HepG2 (cell line): ENCODE measurements around the gene NINL. TPM values are rescaled to one million over a fixed set of nuclear protein-coding genes. Genes with fewer than 3 reads are reported as not detected.

Experiments
- FOXC1 ChIP-seq: sonication (generic); formaldehyde crosslinking; IDR thresholded peaks from 2 replicates; pipeline ENCODE4 v1.8.0; 2022; ENCODE audit warnings: mild to moderate bottlenecking, missing genetic modification reagents, borderline replicate concordance
- HIVEP1 ChIP-seq: sonication (generic); formaldehyde crosslinking; IDR thresholded peaks from 2 replicates; pipeline ENCODE4 v1.4.0; 2020; ENCODE audit warnings: mild to moderate bottlenecking, missing genetic modification reagents
- KLF9 ChIP-seq: IDR thresholded peaks from 2 replicates; pipeline ENCODE4 v1.6.1; 2016; ENCODE audit warnings: low read depth
- KMT2B ChIP-seq: IDR thresholded peaks from 2 replicates; pipeline ENCODE4 v1.6.1; 2016; ENCODE audit warnings: missing genetic modification reagents, missing compliant biosample characterization
- PRDM4 ChIP-seq: sonication (generic); formaldehyde crosslinking; IDR thresholded peaks from 2 replicates; pipeline ENCODE4 v1.9.0; 2021; ENCODE audit warnings: missing genetic modification reagents, borderline replicate concordance
- PTBP1 ChIP-seq: fragments of 200-400 bp; formaldehyde crosslinking; IDR thresholded peaks from 2 replicates; pipeline ENCODE4 v1.6.1; 2018; ENCODE audit warnings: low read length, low read depth; ENCODE audit not compliant: poor library complexity, severe bottlenecking
- RXRB ChIP-seq: IDR thresholded peaks from 2 replicates; pipeline ENCODE4 v1.6.1; 2016; ENCODE audit warnings: borderline replicate concordance, missing genetic modification reagents, missing compliant biosample characterization
- SOX13 ChIP-seq, 3 experiments: fragments of 450-650 bp in 1 of 3; sonication (generic) in 1 of 3; formaldehyde crosslinking in 1 of 3; IDR thresholded peaks in 2 of 3; conservative IDR thresholded peaks in 1 of 3; 2 replicates each; pipeline versions ENCODE4 v1.5.0 to v1.6.1; 2016 to 2020; ENCODE audit warnings: antibody characterized with exemption in 1 of 3, mild to moderate bottlenecking in 1 of 3, missing compliant biosample characterization in 1 of 3, missing genetic modification reagents in 1 of 3, moderate library complexity in 1 of 3
- ZBTB42 ChIP-seq: sonication (generic); formaldehyde crosslinking; IDR thresholded peaks from 2 replicates; pipeline ENCODE4 v1.5.0; 2020; ENCODE audit warnings: mild to moderate bottlenecking, missing genetic modification reagents
- ZNF275 ChIP-seq: sonication (generic); formaldehyde crosslinking; IDR thresholded peaks from 2 replicates; pipeline ENCODE4 v1.8.0; 2022; ENCODE audit warnings: missing genetic modification reagents, mild to moderate bottlenecking, inconsistent platforms, borderline replicate concordance
- ZNF296 ChIP-seq: sonication (generic); formaldehyde crosslinking; conservative IDR thresholded peaks from 2 replicates; pipeline ENCODE4 v1.5.0; 2020; ENCODE audit warnings: mild to moderate bottlenecking, missing genetic modification reagents
- ZNF451 ChIP-seq: sonication (generic); formaldehyde crosslinking; IDR thresholded peaks from 2 replicates; pipeline ENCODE4 v1.5.0; 2020; ENCODE audit warnings: mild to moderate bottlenecking, missing genetic modification reagents
- ZNF747 ChIP-seq: sonication (generic); formaldehyde crosslinking; IDR thresholded peaks from 2 replicates; pipeline ENCODE4 v1.8.1; 2023; ENCODE audit warnings: missing genetic modification reagents, mild to moderate bottlenecking, borderline replicate concordance
- ZNF781 ChIP-seq: sonication (generic); formaldehyde crosslinking; IDR thresholded peaks from 2 replicates; pipeline ENCODE4 v1.5.1; 2020; ENCODE audit warnings: borderline replicate concordance, mild to moderate bottlenecking, missing genetic modification reagents; ENCODE audit errors: not compliant biosample characterization
- ZSCAN12 ChIP-seq: sonication (generic); formaldehyde crosslinking; IDR thresholded peaks from 2 replicates; pipeline ENCODE4 v1.9.0; 2021; ENCODE audit warnings: mild to moderate bottlenecking, missing genetic modification reagents
- polyA plus RNA-seq, 8 experiments: library from polyadenylated mRNA; depleted of rRNA in 3 of 8; stranded (reverse) in 7 of 8; unstranded in 1 of 8; fragments of >200 nt; fragmentation: Illumina TruSeq in 4 of 8; extraction: Trizol in 4 of 8; gene quantifications; 2 replicates each; pipeline versions ENCODE4 v1.2.1 to v1.2.3, GENCODE V29; 2011 to 2016; ENCODE audit warnings: low read depth in 4 of 8, missing spikeins in 1 of 8, mixed read lengths in 1 of 8; ENCODE audit not compliant: insufficient read depth in 1 of 8
- total RNA-seq, 5 experiments: library from RNA; depleted of rRNA; stranded (reverse); fragments of >200 nt; fragmentation: Illumina TruSeq; extraction: Trizol; gene quantifications; 2 replicates each; pipeline ENCODE4 v1.2.3, GENCODE V29; 2016; ENCODE audit warnings: low read depth in 1 of 5
- TF ChIP-seq, protein P1 (sequence below): sonication (generic); formaldehyde crosslinking; IDR thresholded peaks from 2 replicates; pipeline ENCODE4 v1.9.0; 2021; ENCODE audit warnings: missing genetic modification reagents, borderline replicate concordance

NINL gene
- total and polyA plus RNA-seq, 2 of the 13 experiments (the other 11 are each of a cell fraction or from before 2014, with no cell fraction given) = 32.3 to 34.3 TPM

DNA sequence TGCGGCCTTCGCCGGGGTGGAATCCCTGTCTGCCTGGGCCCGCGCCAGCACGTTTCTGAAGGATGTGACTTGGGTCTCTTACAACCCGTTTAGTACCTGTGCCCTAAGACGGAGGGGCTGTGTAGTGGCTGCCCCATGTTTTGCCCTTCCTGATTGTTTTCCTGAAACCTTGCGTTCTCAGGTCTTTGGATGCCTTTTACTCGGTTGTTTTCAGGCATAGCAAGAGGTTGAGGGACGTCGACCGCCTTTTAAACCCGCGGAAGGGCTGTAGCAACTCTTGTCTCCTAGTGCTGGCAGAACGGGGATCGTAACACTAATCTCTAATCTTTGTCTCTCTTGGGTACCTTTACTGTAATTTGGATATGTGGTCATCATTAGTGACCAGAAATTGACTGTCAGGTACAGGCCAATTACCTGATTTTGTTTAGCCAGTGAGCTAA is 39.2 kb upstream of the NINL start (continued):
- TF ChIP-seq ZNF275 (CRISPR knock-in tag) (no peak), ZSCAN12 (CRISPR knock-in tag) (no peak), RXRB (CRISPR knock-in tag) (no peak), ZNF296 (CRISPR knock-in tag) (no peak; the same call in 1 of the 2 replicates), ZBTB42 (CRISPR knock-in tag) (no peak), FOXC1 (peak; percentile 63; the same call in 1 of the 2 replicates), KLF9 (CRISPR knock-in tag) (0 out of 2 replicates have a peak, but pooled peaks have one; percentile 17), KMT2B (CRISPR knock-in tag) (peak; percentile 20; the same call in 1 of the 2 replicates), SOX13 (IDR thresholded peaks at IDR 0.05) (no peak), SOX13 (CRISPR knock-in tag; conservative IDR thresholded peaks at IDR 0.05 in 1 of 2, IDR thresholded peaks at IDR 0.05 in 1 of 2) (no peak), ZNF781 (CRISPR knock-in tag) (peak; percentile 98), ZNF747 (CRISPR knock-in tag) (no peak), HIVEP1 (CRISPR knock-in tag) (peak; percentile 77; the same call in 1 of the 2 replicates), PTBP1 (no peak), PRDM4 (CRISPR knock-in tag) (no peak; the same call in 1 of the 2 replicates), ZNF451 (no peak)
- TF ChIP-seq, protein P1, sequence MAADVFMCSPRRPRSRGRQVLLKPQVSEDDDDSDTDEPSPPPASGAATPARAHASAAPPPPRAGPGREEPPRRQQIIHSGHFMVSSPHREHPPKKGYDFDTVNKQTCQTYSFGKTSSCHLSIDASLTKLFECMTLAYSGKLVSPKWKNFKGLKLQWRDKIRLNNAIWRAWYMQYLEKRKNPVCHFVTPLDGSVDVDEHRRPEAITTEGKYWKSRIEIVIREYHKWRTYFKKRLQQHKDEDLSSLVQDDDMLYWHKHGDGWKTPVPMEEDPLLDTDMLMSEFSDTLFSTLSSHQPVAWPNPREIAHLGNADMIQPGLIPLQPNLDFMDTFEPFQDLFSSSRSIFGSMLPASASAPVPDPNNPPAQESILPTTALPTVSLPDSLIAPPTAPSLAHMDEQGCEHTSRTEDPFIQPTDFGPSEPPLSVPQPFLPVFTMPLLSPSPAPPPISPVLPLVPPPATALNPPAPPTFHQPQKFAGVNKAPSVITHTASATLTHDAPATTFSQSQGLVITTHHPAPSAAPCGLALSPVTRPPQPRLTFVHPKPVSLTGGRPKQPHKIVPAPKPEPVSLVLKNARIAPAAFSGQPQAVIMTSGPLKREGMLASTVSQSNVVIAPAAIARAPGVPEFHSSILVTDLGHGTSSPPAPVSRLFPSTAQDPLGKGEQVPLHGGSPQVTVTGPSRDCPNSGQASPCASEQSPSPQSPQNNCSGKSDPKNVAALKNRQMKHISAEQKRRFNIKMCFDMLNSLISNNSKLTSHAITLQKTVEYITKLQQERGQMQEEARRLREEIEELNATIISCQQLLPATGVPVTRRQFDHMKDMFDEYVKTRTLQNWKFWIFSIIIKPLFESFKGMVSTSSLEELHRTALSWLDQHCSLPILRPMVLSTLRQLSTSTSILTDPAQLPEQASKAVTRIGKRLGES = 0 out of 2 replicates have a peak, but pooled peaks have one; percentile 0
